NCI-H748 treated with DMSO at 0.1 percent for 48 hours (cell line): ENCODE data around the gene AHCTF1.
"Not testable (repeated sequence)": the region's sequence is repeated elsewhere in the genome, so short reads cannot be mapped to it uniquely, and the experiment has no call there.

ENCODE experiments used
- DNase-seq: peaks from one replicate; lab custom pipeline; 2025; lab: John Stamatoyannopoulos, UW

The AHCTF1 gene

DNA sequence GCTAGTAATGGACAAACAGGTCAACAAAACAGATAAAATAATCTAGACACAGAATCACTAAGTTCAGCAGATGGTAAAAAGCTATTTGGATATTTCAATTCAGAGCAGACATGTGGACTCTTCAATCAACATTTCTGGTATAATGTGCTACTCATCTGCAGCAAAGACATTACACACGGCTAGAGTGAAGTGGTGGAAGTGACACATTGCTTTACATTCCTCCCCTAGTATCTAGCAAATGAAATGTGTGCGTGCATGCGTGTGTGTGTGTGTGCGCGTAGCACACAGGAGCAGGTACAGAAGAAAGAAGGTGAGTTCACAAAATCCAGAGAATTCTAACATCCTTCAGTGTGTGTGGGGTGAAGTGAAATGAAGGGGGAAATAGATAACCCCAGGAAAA is 8.3 kb downstream of the AHCTF1 start:
- no peak for DNase-seq

DNA sequence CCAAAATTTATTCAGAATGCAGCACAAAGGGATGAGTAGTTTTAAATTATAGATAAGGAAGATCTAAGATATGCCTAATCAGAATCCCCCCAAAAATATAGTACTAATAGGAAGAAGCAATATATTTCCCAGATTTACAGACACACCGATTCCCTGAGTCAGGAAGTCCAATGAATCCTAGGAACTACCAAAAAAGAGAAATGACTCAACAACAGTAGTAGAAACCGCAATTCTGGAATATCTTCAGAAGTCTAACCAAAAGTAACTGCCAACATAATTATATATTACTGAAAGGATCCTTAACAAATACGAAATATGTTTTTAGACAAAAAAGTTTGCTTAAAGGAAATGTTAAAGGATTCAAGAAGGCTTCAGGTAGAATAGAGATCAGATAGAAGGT is 10.3 kb downstream of the AHCTF1 start:
- no peak for DNase-seq

DNA sequence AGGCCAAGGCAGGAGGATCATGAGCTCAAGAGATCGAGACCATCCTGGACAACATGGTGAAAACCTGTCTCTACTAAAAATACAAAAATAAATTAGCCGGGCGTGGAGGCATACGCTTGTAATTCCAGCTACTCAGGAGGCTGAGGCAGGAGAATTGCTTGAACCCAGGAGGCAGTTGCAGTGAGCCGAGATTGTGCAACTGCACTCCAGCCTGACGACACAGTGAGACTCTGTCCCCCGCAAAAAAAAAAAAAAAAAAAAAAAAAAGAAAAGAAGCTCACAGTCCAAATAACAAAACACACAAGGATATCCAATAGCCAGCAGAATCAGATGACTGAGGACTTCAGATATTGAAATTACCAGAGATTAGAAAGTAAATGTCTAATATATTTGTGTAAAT is 11.8 kb downstream of the AHCTF1 start:
- DNase-seq = no peak

DNA sequence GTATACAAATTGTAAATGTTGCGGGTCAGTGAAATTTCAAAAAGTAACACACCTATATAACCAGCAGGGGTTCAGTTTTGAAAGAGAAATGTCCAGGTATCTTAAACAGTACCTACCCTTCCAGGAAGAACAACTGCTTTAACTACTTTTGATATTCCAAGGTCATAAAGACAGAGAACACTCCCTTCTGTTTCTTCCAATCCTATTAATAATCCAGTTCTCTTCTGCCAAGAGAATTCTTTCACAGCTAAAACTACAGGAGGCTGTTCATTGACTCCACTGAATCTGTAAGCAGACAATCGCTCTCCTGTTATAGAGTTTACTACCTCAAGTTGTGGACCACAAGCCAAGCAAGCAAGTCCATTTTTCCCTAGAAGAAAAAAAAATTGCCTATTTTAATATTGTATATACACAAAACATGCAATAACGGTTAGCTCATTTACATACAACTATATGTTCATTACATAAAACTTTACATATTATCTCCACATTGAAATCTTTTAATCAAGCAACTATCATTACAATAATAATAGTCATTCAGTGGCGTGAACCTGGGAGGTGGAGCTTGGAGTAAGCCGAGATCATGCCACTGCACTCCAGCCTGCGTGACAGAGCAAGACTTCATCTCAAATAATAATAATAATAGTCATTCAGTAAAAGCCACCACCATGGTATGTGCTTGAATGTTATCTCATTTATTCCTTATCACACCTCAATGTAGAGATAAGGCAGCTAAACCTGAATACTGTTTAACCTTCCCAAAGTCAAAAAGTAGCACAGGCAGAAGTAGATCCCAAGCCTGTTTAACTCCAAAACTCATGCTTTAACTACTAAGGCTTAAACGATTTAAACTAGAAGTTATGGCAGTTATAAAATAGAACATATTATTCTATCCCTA is 15.5 kb downstream of the AHCTF1 start:
- not testable (repeated sequence) for DNase-seq

DNA sequence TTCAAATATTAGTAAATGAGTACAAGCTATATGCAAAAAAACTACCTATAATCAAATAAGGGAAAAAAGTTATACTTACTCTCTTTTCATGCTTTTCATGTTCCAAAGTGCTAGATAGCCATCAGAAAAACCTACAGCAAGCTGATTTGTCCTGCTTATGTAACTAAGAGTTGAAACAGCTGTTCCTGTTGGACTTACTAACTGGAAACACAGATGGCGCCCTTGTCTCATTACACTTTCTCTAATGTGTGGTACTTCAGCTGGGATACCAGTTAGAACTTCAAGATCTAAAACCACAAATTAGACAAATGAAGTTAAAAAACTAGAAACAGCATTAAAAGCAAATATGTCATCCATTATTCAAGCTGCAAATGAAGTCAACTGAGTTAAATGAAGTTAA is 24.3 kb downstream of the AHCTF1 start:
- DNase-seq = no peak

DNA sequence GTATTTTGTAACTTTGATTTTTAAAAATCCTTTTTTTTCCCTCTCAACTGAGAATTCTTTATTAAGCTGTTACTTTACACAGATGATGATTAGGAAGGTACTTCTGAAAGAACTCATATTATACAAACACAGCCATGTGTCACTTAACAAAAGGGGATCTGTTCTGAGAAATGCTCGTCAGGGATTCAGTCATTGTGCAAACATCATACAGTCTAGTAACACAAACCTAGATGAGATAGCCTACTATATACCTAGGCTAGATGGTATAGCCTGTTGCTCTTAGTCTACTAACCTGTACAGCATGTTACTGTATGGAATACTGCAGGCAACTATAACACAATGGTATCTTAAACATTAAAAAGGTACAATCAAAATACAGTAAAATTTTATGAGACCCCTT is 24.9 kb downstream of the AHCTF1 start:
- no peak for DNase-seq

DNA sequence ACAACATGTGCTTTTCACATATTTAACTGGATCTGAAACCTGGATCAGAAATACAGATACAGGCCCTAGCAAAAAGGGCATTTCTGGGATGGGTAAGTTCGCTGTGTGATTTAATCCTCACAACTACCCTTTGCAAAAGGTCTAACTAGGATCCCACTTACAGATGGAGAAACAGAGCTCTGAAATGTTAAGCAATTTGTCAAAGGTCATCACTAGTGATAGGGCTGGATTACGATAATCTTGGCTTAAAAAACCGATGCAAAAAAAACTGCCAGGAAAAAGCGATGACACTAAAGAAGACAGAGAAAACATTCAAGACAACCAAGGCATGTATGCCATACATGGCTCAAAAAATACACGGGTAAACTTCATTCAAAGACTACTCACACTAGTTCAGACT is 29.9 kb downstream of the AHCTF1 start:
- DNase-seq = no peak

DNA sequence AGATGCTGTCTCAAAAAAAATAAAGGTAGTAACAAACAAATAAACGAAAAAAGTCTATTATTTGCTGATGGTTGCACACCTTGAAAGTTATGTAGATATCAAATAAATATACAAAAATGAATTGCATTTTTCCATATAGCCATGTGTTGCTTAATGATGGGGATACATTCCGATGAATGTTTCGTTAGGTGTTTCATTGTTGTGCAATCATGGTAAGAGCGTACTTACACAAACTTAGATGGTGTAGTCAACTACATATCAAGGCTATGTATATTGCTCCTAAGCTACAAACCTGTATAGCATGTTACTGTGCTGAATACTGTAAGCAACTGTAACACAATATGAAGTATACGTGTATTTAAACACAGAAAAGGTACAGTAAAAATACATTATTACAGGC is 34.4 kb downstream of the AHCTF1 start:
- no peak for DNase-seq

DNA sequence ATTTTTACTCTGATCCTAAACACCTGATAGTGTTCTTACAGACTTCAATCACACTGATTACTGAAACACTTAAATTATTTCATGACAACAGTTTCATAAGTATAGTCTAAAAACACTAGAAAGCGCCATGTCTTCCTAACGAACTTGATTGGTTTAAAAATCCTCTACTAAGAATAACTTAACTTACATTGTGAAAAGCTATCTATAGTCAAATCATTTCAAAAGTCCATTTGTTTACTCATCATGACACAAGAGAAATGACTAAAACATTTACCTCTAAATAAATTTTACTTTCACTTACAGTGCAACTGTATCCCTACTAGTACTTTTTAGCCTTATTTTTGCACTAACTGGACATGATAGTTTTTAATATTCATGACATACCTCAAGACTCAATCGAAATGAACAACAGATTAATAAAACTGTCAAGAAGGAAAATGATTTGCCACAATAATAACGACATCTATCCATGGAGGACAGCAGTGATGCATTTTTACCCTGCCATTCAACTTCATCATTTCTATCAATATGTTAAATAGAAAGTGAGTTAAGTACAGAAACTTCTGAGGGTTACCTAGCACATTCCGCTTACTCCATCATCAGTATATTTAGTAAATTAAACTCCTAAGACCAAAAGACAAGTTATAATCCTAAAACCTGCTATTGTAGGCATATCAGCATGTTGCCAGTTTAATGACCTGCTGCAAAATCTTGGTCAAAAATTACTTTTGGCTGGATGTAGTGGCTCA is 38.4 kb downstream of the AHCTF1 start:
- no peak for DNase-seq

DNA sequence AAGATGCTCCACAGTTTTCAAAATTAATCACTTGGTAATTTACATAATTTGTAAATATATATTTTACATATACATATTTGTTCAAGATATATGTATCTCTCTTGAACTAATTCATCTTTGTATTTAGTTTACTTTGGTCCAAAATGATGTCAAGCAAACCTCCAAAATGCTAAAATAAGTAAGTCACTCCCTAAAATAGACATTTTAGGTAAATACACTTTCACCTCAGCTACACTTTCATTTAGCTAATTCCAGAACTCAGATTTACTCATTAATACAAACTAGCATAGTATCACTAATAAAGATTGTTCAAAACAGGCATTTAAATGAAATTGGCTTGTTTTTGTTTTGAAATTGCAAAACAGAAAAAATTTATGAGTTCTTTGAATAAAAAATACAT is 40.6 kb downstream of the AHCTF1 start:
- no peak for DNase-seq

DNA sequence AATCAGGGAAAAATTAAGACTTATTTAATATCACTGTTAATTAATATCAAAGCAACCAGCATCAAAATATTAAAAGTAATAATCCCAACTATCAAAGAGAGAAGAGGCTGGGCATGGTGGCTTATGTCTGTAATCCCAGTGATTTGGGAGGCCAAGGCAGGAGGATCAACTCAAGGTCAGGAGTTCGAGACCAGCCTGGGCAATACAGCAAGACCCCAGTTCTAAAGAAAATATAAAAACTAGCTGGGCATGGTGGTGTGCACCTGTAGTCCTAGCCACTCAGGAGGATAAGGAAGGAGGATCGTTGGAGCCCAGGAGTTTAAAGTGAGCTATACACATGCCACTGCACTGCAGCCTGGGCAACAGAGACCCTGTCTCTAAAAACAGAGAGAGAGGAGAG is 43.2 kb downstream of the AHCTF1 start:
- DNase-seq = no peak

DNA sequence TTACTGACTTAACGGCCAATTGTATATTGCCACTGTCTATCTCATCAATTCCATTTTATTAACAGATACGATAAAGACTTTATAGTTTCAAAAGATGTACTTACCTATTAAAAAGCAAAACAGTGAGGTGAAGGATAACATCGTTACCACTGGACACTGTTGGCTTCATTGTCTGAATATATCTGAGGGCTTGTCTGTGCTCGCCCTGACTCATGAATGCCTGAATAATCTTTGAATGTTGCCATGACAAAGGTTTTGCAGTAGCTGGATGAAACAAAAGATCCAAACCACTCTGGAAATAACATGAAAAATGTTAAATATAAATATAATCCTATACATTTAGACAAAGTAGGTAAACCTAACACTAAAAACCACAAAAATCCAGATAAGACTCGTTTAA is 46.4 kb downstream of the AHCTF1 start:
- DNase-seq = not testable (repeated sequence)

DNA sequence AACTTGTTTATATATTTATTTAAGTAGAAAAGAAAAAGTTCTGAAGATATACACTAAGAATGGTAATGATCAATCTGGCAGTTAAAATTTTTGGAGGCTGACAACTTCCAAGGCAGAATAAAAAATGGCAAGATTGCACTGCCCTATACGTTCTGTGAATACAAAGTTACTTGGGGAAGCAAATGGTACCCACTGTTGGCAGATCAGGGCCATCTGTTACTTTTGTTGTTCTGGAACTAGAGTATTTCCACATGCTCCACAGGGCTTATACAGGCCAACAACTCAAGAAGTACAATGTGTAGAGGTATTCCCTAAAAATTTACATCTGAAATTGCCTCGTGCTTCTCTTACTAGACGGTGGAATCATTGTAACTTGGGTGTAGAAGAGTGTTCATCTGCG is 53.2 kb downstream of the AHCTF1 start:
- no peak for DNase-seq

DNA sequence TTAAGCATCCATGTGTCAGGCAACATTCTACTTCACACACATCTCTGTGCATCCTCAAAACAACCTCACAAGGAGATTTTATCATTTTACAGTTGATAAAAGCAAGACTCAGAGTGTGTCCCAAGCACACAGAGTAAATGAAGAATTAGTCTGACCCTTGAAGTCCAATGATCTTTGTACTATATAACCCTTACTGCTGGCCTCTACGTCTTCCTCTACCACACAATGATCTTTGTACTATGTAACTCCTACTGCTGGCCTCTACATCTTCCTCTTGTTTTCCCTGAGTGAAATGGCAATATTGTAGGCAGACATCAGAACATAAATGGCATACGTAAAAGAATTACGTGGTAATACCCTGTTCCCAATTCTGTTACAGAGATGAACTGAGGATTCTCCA is 55.3 kb downstream of the AHCTF1 start:
- DNase-seq = no peak

DNA sequence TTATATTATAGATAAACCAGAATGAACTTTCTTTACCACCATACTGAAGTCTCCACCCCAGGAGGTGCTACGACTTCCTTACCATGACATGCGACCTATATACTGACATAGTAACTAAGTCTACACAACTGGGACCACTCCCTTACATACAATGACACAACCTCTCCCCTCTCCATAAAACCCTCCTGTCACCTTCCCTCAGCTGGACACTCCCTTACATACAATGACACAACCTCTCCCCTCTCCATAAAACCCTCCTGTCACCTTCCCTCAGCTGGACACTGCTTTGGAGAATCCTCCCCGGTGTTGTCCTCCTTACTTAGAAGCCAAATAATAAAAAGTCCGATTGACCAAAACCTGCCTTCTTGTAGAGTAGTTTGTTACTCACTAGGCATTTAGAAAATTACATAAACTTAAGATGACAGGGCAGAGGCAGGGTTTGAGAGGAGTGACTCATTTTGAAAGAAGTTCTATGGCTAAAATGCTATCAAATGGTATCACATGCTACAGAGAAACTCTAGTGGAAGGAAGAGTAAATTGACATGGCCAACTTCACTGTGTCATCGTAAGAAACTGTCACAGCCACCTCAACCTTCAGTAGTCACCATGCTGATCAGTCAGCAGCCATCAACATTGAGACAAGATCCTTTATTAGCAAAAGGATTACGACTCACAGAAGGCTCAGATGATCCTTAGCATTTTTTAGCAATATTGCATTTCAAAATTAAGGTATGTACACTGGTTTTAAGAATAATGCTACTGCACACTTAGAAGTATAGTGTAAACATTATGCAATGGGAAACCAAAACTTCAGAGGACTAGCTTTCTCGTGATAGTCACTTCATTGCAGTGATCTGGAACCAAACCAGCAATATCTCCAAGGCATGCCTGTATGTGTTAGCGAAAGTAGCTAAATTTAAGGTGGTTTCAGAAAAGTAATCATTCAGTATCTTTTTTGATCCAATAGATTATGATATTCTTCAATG is 56.4 kb downstream of the AHCTF1 start:
- no peak for DNase-seq

DNA sequence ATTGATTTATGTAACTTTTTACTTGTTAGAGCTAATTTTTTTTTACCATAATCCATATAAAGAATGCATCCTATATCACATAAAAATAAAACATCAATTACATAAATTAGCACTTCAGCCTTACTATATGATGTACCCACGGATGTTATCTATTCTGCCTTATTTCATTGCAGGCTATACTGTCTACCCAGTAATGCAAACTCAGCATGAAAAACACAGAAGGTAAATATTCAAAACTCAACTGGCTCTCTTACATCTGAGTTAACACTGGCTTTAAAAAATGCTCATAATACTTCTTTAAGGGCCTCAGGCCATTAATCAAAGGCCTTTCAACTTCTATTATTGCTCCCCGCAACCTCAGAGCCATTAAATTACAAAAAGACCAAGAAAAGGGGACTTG is 65.8 kb downstream of the AHCTF1 start:
- no peak for DNase-seq

DNA sequence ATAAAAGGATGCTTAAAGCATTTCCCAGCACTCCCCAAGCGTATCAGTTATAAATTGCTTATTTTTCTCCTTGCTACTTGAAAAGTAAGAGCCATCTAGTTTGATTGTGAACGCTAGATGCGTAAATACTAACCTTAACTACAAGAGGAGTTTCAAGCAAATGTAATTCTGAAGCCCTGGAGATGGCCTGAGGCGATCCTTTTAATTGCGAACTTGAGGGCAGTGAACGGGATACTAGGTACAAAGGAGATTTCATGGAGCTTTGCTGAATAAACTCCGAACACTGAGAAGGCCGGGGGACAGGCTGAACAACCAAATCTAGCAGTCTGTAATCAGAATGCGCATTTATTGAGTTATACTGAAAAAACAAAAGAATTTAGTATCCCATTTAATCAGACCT is 68.0 kb downstream of the AHCTF1 start:
- DNase-seq = not testable (repeated sequence)

DNA sequence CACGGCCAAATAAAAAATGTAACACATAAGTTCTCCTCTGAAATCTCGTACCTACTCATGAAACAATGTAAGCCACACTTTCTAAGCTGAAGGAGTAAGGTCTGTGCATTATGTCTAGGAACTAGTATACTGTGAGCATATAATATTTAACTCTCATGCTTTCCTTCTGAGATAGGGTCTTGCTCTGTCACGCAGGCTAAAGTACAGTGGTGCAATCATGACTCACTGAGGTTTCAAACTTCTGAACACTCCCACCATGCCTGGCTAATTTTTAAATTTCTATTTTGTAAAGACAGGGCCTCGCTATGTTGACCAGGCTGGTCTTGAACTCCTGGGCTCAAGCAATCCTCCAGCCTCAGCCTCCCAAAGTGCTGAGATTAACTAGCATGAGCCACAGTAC is 71.3 kb downstream of the AHCTF1 start:
- no peak for DNase-seq

DNA sequence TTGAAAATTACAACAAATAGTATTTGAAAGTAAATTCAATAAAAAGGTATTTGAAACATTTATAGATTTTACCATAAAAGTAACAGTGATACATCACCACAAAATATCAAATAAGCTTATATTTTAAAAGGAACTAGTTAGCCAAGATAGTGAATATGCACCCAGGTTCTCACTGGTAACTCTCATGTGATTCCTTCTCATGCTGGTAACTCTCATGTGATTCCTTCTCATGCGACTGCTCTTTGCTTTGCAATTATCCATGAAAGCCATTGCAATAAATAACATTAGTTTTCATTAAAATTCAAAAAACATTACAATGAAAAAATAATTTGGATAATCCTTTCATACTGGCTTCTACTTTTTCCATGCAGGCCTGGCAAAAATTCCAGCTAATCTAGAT is 75.4 kb downstream of the AHCTF1 start:
- no peak for DNase-seq

DNA sequence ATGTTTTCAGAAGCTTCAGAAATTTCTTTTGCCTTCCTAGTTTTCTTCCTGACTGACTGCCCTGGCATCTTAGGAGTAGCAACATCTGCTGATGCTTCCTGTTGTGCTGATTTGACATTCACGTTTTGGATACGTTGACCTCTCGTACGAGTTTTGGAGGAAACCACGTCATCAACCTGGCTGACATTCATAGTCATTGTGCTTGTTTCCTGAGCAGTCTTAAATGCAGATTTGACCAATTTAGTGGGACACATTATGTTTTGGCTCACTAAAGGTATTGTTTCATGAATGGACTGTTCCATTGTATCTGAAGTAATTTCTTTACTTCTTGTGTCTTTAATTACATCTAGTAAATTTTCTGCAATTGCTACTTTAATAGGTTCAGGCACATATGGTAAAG is 81.1 kb downstream of the AHCTF1 start:
- DNase-seq = not testable (repeated sequence)

DNA sequence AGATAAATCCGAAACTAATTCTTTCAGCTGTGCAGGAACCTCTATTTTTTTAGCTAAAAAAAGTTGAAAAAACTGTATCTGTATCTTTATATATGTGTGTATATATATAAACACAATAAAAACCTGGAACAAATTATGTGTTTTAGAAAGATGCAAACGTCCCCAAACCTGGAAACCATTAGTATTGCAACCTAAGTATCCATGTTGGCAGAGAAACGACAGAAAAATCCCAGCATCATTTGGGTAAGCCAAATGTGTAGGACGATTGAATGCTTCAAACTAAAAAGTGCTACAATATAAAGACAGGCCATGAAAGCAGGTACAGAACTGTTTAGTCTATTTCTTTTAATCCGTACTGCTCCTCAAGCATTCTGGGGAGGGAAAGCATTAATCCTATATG is 87.9 kb downstream of the AHCTF1 start:
- no peak for DNase-seq

DNA sequence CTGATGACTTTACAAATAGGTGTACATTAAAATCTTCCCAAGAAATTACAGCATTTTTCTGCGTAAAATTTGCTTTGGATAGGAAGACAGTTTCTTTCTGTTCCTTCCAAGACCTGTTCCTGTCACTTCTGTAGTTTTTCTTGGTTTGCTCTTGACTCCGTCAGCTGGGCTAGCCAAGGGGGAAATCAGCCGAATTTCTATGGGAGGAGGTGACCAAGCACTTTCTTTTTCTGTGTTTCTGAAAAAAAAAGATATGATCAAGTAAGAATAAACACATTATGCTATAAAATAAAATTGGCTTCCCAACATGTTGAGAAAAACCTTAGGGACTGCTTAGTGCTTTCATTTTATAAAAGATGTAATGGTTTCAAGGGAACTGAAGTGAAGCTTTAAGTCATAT is 91.0 kb downstream of the AHCTF1 start:
- not testable (repeated sequence) for DNase-seq
